CD4-positive, alpha-beta T cell treated with Interleukin-6 for 4 hours (primary cell): ENCODE measurements around the gene ARRDC4.

Experiments used
- DNase-seq: peaks from one replicate; pipeline ENCODE4 v3.0.0-alpha.2; 2020; ENCODE audit warnings: mixed read lengths

Gene ARRDC4, protein sequence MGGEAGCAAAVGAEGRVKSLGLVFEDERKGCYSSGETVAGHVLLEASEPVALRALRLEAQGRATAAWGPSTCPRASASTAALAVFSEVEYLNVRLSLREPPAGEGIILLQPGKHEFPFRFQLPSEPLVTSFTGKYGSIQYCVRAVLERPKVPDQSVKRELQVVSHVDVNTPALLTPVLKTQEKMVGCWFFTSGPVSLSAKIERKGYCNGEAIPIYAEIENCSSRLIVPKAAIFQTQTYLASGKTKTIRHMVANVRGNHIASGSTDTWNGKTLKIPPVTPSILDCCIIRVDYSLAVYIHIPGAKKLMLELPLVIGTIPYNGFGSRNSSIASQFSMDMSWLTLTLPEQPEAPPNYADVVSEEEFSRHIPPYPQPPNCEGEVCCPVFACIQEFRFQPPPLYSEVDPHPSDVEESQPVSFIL

DNA sequence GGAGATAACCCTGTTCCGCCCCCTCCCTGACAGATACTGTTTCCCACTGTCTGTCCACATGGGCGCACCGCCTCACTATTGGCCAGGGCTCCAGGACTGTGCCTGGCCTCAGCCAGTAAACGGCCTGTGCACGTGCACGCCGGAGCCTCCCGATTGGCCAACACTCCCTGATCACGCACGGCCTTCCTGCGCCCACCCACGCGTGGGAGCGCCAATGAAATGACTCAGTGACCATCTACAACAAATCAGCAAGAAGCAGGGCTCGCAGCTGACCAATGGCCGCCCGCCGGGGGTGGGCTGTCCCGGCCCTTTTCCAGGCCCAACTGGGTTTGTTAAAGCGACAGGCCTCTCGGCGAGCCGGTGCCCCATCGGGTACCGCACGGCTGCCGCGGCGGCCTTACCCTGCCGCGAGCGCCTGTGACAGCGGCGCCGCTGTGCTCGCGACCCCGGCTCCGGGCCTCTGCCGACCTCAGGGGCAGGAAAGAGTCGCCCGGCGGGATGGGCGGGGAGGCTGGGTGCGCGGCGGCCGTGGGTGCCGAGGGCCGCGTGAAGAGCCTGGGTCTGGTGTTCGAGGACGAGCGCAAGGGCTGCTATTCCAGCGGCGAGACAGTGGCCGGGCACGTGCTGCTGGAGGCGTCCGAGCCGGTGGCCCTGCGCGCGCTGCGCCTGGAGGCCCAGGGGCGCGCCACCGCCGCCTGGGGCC lies at the start of gene ARRDC4:
TSS of gene ARRDC4 (plus strand) at position 340 of the 703 bp plus-strand sequence. CDS start at position 499, 159 bp downstream.
- DNase-seq, result peak; percentile 97

DNA sequence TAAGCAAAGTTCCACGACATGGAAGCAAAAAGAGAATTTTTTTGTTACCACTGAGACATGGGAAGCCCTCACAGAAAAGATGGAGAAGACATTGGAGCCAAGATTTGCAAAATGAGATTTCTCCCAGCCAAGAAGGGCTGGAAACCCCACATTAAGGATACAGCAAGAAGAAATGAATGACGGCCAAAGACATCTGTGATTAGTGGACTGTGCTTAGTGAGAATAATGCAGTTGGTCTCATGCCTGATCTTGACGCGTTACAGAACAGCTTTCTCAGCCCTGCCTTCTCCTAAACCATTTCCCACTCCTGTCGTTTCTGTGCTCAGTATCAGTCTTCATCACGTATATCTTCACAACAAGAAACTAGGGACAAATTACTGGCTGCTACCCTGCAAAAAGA lies 45.8 kb upstream of the ARRDC4 start:
- no peak for DNase-seq

DNA sequence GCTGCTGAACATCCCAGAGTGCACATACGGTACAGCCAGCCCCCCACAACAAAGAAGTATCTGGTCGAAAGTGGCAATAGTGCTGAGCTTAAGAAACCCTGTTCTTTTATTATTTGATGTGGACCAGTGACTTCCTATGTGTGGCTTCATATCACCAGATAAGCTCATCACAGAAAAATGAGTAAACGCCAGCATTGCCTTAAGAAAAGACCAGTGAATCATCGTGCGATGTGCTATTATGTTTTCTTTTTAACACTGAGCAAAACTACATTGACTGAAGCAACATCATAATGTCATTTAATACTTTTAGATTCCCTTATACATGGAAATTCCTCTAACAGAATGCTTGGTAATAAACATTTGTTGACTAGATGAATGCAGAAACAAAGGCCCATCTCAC lies 45.2 kb upstream of the ARRDC4 start:
- DNase-seq, result no peak

DNA sequence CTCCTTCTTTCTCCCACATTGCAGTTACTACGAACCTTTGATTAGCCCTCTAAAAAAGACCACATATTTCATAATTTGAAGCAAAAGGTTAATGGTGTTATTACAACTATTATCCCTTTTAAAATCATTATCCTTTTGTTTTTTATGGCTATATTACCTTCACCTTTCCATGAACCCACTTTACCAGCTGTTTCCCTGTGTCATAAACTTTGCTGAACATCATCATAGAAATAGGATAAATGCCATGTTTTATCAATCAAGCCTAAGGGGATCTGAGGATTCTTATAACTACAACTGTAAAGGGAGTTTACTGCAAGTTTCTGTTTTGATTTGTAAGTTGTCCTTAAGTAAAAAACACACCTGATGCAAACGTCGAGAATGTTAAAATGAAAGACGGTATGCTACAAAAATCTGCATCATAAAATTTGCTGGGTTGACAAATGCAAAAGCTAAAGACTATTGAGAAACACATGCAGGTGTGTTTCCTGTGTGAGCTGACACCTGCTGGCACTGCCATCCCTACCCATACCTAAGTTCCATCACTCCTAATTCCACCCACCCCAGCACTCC lies 39.1 kb upstream of the ARRDC4 start:
- DNase-seq, result no peak

DNA sequence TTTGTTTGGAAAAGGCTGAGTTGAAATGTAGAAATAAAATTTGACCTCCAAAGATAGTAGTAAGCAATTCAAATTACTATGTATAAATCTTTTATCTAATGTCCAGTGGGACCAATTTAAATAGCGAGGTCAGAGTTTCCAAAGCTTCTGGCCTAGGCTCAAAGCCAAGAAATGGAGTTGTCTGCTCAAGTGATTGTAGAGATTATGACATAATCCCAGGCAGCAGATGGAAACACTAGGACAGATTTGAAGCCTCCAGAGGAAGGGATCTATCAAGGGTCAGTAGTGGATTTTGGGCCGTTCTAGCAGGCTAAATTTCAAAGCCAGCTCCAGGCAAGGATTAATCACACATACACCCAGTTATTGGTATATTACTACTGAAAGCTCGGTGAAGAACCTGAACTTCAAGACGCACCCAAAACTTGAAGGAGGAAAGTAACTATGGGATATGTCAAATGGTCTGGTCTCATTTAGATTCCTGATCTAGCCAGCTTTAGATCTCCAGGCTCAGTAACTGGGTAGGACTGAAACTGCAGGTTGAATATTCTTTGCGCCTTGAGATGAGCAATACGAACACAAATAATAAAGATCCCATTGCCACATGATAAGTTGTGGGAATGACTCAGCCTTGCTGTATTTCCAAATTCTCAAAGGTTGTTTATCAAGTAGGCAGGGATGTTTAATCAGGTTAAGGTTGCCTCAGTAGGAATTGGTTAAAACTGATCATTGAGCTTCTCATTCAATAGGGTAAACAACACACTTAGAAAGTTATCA lies 30.9 kb upstream of the ARRDC4 start:
- no peak for DNase-seq

DNA sequence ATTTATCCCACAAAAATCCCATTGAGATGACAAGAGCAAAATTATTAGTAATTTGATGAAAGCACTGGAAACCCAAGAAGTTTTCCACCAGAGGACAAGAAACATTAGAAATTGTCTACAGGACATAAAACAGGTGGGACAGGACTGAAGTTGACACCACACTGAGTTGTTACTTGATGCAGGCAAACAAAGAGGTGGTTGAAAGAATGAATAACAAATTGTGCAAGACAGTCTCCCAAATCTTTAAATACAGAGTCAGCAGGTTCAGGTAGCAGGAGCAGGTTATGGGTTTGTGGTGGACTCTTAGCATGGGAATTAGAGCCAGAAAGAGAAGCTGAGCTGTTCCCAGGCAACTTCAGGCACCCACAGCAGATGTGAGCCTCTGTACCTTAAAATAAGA lies 30.3 kb upstream of the ARRDC4 start:
- no peak for DNase-seq

DNA sequence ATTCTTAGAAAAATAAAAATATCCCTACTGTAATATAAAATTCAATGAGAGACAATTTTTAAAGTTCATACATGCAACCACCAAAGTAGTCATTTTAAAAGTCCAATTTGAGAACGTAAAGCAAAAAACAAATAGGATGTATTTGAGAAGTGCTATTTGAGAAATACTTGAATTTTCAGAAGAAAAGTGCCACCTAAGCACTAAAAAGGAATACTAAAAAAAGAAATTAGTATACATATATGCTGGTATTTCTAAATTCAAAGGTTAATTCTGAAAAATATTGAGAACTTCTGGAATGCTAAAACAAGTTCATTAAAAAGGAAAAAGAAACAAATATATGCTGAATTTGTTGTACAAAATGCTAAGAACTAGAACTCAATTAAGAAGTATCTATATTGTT lies 29.2 kb upstream of the ARRDC4 start:
- DNase-seq, result no peak

DNA sequence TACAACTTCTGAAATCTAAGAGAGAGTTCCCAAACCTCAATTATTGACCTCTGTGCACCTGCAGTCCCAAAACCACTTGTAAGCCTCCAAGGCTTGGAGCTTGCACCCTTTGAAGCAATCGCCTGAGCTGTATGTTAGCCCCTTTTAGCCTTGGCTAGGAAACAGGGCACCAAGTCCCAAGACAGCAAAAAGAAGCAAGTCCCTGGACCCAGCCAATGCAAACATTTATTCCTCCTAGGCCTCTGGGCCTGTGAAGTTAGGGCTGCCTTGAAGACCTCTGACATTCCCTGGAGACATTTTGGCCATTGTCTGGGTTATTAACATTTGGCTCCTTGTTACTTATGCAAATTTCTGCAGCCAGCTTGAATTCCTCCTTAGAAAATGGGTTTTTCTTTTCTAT lies 26.9 kb upstream of the ARRDC4 start:
- DNase-seq, result no peak

DNA sequence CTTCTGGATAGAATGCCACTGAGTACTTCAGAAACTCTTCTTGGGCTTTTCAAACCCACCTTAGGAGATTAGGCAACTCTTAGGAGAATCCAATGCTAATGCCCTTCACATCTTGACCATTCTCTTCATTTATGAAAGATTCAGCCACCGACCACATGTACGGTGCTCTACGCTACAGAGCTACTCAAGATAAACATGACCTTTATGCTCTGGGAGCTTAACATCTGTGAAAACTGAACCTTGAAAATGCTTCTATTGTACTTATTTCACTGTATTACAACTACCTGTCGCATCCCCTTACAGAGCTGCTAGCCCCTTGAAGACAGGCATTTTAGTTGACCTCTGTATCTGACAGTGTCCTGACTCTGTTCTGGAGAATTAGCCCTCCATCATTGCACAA lies 19.5 kb upstream of the ARRDC4 start:
- no peak for DNase-seq

DNA sequence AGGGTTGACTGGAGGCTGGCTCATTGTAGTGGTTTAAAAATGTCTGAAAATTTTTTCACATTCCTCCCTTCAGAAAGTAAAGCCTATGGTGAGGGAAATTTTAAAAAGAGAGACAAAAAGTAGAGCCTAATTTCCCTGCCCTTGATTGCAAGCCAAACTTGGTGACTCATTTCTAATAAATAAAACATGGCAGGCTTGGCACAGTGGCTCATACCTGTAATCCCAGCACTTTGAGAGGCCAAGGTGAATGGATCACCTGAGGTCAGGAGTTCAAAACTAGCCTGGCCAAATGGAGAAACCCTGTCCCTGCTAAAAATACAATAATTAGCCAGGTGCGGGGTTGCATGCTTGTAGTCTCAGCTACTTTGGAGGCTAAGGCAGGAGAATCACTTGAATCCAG lies 18.9 kb upstream of the ARRDC4 start:
- DNase-seq, result no peak

DNA sequence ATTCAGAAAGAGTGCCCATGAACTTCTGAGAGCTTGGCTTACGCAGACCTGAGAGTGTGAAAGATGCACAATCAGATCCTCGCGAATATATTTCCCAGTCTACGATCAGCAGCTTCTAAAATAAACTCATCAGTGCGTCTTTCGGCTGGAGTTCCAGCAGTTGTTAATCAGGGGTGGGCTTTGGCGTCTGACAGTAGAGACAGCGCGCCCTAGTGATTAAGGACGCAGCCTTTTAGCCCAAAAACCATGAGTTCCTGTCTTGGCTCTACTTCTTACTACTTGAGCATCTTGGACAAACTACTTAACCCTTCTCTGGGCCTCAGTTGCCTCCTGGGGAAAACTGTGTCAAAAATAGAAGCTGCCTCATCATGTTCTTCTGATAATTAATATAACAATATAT lies 15.8 kb upstream of the ARRDC4 start:
- DNase-seq, result no peak

DNA sequence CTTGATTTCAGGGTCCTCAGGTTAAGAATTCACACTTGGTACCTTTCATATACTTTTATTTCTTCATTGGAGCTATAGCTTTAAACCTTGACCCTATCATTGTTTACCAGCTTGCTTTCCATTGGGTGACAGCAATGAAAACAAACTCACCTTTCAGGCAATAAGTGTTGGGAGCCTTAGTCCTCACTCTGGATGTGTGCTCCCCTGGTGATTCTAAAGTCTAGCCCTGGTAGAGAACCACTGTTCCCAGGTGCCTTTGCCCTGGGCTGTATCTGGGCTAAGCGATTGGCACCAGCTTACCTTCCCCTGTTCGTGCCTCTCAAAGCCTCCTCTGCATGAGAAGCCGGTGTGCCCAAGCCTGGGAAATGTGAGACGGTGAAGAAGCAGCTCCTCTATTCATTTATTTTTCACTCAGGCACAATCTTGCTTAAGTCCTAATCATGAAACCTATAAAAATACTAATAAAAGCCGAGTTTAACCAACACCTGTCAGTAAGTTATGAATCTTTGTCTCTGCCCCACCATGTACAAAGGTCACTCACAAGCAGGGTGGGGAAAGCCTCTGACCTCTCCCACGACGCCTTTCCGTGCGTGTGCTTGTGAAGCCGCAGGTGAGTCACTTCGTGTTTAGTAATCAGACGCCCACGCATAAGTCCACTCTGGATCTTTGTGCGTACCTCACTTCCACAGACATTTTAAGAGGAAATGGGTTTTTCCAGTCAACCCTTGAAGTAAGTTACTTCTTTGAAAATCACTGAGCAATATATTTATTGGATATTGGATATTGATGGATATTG lies 12.8 kb upstream of the ARRDC4 start:
- DNase-seq, result no peak

DNA sequence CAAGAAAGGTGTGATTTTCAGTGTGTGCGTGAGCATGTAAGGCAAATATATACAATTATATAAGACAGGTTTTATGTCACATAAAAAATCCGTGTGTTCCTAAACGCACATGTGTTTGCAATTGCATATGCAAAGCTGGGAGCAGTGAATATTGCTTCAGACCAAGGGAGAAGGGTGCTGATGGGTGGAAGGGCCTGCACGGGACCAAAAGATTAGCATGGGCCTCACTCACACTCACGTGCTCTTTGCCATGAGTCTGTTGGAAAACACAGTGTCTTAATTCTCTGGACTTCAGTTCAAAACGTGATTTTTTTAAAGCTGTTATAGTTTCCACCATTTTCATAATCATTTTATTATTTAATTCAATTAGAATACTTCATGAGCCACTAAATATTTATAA lies 7.2 kb upstream of the ARRDC4 start:
- no peak for DNase-seq

DNA sequence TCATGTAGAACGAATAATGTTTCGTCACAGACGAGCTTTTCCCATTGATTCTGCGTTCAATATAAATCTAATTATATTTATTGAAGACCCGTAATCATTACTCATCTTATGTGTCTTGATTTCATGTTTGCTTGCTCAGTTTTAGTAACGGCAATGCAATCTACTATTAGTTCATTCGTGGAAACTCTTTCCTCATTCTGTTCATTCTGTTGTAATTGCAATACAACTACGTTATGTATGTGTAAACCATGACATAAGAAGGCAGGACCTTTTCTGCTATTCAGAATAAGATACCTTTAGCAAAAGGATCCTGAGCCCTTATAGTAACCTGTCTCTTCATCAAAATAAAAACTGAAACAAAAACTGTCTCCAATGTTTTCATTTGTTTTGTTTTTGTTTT lies 6.8 kb upstream of the ARRDC4 start:
- no peak for DNase-seq

DNA sequence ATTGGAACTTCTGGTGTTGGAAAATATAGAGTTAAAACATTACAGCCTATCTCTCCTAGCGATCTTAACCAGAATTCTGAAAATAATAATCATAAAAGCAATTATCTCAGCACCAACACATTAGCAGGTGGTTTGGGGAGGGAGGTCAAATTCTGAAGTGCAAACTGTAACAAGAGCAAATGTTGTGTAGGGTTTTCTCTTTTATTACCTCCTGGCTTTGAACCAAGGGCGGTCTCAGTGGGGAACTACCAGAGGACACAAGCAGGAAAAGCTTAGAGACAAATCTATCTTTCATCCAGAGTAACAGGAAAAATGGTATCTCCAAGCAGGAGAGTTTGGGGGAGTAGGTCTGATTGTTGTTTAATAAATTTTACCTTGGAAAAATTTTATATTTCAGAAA lies 5.5 kb upstream of the ARRDC4 start:
- no peak for DNase-seq

DNA sequence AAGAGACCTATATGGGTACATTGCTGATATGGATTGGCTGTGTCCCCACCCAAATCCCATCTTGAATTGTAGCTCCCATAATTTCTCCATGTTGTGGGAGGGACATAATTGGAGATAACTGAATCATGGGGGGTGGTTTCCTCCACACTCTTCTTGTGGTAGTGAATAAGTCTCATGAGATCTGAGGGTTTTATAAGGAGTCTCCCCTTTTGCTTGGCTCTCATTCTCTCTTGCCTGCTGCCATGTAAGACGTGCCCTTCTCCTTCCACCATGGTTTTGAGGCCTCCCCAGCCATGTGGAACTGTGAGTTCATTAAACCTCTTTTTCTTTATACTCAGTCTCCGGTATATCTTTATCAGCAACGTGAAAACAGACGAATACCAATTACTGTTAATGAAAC lies 5.0 kb upstream of the ARRDC4 start:
- no peak for DNase-seq

DNA sequence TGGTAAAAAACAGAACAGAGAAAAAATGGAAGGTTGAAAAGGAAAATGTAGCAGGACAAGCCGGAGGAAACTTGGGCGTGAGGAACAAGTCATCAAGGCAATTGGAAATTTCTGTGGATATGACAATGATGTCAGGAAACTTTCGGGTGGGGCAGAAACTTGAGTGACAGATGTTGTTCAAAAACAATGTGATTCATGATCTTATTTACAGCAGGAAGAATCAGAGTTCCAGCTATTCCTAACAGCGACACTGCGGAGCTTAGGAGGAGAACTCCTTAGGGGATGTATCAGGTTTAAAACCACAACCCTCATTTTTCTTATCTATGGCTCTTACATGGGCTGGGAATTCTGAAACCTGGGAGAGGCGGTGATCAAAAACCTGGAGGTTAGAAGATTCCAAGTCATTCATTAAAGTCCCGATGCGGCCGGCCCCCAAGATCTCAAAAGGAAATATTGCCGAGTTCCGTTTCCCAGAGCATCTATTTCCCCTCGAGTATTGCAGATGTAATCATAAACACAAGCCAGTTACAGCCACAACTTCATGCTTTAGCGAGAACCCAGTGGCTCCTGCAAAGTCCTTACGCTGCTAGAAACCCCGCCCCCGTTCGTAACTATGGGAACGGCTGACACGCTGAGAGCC lies 659 bp upstream of the ARRDC4 start:
- no peak for DNase-seq

DNA sequence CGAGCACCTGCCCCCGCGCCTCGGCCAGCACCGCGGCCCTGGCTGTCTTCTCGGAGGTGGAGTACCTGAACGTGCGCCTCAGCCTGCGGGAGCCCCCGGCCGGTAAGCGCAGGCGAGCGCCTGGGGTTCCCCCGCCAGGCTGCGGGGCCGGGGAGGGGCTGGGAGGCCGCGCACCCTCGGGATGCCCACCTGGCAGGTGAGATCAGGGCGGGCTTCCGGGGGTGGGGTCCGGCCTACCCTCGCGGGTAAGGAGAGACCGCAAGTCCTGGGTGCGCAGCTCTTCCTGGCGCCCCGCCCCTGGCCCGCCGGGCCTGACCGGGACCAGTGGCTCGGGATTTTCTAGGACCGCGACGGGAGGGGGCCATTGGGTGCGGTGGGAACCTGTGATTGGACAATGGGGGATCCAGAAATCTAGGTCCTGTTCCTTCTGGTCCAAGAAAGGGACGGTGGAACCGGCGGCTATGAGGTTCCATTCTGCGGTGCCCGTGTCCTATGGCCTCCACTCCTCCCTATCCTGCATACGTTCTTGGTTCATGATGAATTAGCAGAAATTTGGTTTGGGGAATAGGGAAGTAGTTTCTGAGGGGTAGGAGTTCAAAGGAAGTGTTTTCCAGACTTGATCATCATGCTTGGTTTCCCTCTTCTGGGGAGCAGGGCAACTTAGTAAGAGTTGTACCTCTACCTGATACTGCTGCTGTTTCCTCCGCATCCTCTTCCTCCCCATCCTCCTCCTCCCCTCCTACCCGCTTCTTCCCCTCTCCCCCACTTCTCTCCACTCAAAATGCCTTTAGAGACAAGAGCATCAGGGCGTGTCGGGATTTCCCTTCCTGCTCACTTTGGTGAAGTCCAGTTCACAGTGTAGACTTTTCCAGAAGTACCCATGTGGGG lies 808 bp downstream of the ARRDC4 start:
- peak; percentile 17 for DNase-seq

DNA sequence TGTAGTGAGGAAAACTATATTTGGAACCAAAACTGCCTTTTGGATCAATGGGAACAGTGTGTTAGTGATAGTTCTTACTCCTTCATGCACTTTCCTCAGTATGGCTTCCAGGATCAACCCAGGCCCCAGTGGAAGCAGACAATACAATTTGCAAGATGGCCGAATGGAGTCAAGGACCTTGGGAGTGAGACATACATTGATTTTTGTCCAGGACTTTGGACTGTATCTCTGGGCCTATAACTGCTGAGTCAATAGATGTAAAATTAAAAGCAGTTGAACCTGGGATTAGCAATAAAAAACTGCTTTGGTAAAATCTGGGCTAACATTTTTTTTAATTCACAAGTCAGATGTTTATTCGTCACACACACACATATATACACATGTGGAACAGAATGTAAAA lies 1.8 kb downstream of the ARRDC4 start:
- no peak for DNase-seq

DNA sequence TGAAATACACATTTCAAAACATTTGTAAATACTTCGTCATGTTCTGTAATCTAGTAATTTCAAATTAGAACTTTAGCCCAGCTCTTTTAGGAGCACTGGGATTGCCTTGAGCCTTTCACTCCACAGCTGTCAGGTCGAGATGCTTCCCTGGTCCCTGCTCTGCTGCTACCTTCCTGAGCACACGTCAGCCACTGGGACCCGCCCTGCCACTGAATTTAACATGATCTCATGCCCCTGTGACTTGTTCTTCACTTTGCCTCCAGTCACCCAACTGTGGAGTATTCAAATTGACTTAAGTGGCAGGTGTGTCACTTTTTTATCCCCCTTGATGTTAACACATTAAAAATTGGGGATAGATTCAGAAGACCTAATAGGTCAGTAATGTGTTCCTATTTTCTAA lies 3.3 kb downstream of the ARRDC4 start:
- no peak for DNase-seq

DNA sequence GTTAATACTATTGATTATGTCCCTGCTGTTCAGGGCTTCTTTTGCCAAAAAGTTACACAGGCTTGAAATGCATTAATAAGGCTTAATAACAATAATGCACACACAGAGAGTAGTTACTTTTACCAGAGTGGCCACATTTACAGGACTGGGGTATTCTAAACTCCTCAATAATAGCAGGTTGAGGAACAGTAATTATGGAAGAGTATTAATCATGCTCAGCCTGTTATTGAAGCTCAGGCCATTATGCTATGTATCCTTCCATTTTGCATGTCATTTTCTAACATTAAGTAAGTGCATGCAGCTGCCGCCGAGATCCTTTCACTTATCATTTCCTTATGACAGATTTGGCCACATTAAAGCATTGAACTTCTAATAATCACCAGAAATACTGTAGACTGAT lies 5.7 kb downstream of the ARRDC4 start:
- DNase-seq, result no peak
